ENCODE results near the gene NLK.

DNA sequence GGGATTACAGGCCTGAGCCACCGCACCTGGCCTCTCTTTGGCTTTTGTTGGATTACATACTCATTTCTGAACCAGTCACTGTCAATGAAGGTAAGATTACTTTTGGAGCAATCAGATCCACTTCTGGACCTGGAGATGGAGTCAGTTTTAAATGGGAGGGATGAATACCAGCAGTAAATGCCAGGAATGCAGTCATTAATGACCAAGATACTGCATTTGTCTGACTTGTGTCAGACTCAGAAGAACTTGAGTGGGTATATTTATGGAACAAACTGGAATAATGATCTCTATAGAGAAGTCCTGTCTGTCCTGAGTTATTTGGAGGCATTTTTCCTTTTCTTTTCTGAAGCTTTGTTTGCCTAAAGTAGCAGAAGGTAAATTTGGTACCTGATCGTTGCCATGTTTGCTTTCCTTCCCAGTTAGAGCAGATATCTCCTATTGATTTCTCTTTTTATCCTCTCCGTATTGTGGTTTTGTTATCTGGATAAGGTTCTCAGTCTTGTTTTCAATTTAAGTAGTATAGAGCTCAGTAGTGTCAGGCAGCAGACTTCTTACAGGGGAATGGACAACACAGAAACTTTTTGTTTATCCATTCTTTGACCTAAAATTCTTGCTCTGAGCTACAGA lies 10.7 kb downstream of the NLK start:
- no peak for TF ChIP-seq RARB (CRISPR knock-in tag; IDR thresholded peaks at IDR 0.05)
- TF ChIP-seq BACH2 (CRISPR knock-in tag; IDR thresholded peaks at IDR 0.05; ENCODE audit: borderline replicate concordance): no peak
- TF ChIP-seq ZC3H10 (CRISPR knock-in tag; IDR thresholded peaks at IDR 0.05): no peak
- TF ChIP-seq ARNTL (CRISPR knock-in tag; IDR thresholded peaks at IDR 0.05; ENCODE audit: borderline replicate concordance, low read depth): no peak
- no peak for TF ChIP-seq TOX (CRISPR knock-in tag; IDR thresholded peaks at IDR 0.05; ENCODE audit: borderline replicate concordance)
- TF ChIP-seq, protein P1, sequence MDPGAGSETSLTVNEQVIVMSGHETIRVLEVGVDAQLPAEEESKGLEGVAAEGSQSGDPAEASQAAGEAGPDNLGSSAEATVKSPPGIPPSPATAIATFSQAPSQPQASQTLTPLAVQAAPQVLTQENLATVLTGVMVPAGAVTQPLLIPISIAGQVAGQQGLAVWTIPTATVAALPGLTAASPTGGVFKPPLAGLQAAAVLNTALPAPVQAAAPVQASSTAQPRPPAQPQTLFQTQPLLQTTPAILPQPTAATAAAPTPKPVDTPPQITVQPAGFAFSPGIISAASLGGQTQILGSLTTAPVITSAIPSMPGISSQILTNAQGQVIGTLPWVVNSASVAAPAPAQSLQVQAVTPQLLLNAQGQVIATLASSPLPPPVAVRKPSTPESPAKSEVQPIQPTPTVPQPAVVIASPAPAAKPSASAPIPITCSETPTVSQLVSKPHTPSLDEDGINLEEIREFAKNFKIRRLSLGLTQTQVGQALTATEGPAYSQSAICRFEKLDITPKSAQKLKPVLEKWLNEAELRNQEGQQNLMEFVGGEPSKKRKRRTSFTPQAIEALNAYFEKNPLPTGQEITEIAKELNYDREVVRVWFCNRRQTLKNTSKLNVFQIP (CRISPR knock-in tag; IDR thresholded peaks at IDR 0.05; ENCODE audit: borderline replicate concordance, low read depth): no peak
- no peak for TF ChIP-seq CREB5 (CRISPR knock-in tag; IDR thresholded peaks at IDR 0.05; ENCODE audit: low read depth)
- no peak for TF ChIP-seq ZNF565 (CRISPR knock-in tag; conservative IDR thresholded peaks at IDR 0.05; ENCODE audit: low read depth)
- no peak for TF ChIP-seq PATZ1 (CRISPR knock-in tag; IDR thresholded peaks at IDR 0.05; ENCODE audit: borderline replicate concordance)
- no peak for TF ChIP-seq OSR1 (CRISPR knock-in tag; IDR thresholded peaks at IDR 0.05)
- no peak for TF ChIP-seq ZNF8 (CRISPR knock-in tag; IDR thresholded peaks at IDR 0.05)
- no peak for TF ChIP-seq ZNF70 (CRISPR knock-in tag; IDR thresholded peaks at IDR 0.05)
- no peak for TF ChIP-seq GLIS3 (CRISPR knock-in tag; IDR thresholded peaks at IDR 0.05)
- TF ChIP-seq, protein P2, sequence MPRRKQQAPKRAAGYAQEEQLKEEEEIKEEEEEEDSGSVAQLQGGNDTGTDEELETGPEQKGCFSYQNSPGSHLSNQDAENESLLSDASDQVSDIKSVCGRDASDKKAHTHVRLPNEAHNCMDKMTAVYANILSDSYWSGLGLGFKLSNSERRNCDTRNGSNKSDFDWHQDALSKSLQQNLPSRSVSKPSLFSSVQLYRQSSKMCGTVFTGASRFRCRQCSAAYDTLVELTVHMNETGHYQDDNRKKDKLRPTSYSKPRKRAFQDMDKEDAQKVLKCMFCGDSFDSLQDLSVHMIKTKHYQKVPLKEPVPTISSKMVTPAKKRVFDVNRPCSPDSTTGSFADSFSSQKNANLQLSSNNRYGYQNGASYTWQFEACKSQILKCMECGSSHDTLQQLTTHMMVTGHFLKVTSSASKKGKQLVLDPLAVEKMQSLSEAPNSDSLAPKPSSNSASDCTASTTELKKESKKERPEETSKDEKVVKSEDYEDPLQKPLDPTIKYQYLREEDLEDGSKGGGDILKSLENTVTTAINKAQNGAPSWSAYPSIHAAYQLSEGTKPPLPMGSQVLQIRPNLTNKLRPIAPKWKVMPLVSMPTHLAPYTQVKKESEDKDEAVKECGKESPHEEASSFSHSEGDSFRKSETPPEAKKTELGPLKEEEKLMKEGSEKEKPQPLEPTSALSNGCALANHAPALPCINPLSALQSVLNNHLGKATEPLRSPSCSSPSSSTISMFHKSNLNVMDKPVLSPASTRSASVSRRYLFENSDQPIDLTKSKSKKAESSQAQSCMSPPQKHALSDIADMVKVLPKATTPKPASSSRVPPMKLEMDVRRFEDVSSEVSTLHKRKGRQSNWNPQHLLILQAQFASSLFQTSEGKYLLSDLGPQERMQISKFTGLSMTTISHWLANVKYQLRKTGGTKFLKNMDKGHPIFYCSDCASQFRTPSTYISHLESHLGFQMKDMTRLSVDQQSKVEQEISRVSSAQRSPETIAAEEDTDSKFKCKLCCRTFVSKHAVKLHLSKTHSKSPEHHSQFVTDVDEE (CRISPR knock-in tag; IDR thresholded peaks at IDR 0.05): no peak

All from SK-N-SH treated with all-trans-retinoic acid at 6 μM for 48 hours (cell line).